ENCODE results near the gene CAV2.

CAV2 gene

DNA sequence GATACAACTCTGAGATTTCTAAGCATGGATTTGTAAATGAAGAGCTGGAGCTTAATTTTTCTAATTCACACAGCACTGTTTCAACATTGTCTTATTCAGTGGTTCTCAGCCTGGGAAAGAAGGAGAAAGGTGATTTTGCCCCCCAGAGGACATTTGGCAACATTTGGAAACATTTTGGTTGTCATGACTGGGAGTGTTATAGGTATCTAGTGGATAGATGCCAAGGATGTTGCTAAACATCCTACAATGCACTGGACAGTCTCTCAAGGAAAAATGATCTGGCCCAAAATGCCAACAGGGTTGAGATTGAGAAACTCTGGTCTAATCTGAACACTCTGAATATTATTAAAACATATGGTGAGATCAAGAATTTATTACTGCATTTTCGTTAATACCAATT is 3.8 kb upstream of the CAV2 start:
- no peak for DNase-seq (ENCODE audit: low spot score)

GRCh38 chr7:116496653-116497052 is 2.9 kb upstream of the CAV2 start:
- DNase-seq (ENCODE audit: low spot score): no peak

DNA sequence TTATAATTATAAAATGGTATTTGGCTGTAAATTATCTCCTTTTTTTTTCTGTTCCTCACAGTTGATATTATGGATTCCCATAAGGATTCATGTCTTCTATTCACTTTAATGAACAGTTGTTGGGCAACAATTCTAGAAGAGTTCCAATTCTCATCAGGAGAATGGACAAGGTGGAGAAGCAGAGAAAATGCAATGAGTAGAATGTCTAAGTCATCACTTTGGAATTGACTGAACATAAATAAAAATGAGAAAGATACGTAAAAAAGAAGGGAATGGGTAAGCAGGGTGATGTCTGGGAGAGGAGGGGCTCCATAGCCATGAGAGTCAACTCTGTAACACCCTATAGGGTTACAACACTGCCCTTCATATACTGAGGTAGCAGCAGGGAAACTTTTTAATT is 1.8 kb upstream of the CAV2 start:
- DNase-seq (ENCODE audit: low spot score): no peak

- peak; percentile 88 for DNase-seq (ENCODE audit: low spot score)
Measured at GRCh38 chr7:116500078-116500853, 728 bp downstream of the CAV2 start.

DNA sequence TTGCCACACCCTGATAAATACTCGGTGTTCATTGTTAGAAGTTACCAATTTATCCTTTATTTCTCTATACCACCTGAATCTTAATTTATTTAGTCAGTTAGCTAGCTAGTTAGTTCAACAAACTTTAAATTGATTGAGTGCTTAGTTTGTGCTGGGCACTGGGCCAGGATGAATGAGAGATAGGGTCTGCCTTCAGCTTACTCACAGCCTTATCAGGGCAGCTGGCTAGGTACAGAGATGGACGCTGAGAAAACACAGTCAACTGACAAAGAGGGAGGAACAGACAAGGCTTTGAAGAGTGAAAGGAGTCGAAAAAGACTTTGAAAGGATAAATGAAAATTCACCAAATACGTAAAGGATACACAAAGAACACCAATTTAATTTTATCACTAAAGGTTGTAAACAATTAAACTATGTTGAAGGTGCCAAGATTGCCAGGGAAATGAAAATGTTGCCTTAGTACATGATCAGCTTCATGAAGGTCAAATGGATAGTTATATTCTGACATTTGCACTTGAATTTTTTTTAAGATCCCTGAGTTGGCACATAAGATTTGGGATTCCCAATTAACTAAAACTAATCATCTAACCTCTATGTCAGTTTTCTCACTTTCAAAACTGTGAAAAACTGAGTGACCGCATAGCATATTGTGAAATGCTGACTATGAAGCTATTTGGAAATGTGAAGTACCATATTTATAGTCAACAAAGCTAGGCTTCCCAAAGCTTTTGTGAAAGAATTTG is 2.1 kb downstream of the CAV2 start:
- DNase-seq (ENCODE audit: low spot score): peak; percentile 42

DNA sequence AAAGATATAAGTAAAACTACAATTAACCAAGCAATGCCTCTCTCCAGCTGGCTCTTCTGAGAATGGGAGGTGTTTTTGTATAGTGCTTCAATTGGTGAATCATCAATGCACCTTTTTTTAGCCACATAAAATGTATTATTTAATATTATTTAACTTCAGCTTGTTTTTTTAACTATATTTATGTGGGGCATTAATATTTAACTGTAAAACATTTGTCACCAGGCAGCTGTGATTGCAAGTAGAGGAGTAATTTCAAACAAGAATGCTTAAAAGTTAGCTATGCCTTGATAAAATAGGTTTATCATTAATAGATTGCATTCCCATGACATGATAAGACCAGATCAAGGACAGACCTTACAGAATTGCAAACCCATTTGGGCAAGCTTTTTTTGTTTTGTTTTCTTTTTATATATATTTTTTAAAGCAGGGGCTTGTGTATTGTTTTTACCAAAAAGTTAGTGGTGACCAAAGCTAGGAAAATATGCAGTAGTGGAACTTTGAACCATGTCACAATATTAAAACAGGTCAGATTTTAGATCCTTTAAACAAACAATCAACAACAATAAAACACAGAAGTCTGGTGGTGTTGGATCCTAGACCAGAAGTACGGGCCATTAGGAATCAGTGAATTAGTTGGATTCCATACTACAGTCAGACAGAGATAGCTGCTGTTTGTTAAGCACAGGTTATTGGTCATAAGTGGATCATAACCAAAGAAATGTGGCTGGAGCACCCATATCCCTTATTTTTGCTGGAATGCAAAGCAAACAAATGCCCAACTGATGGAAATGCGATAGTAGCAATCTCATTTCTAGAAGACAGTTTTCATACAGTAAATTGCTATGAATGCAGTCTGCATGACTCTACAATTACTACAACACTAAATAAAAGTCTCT is 2.9 kb downstream of the CAV2 start:
- peak; percentile 89 for DNase-seq (ENCODE audit: low spot score)

DNA sequence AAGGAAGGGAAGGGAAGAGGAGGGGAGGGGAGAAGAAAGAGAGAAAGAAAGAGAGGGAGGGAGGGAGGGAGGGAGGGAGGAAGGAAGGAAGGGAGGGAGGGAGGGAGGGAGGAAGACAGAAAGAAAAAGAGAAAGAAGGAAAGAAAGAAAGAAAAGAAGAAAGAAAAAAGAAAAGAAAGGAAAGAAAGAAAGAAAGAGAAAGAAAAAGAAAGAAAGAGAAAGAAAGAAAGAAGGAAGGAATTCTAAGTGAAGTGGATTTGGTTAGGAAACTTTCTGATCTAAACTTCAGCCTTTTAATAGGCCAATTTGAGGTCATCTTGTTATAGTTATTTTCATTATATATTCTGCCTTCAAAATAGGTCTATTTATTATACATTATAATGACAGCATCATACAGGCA is 4.3 kb downstream of the CAV2 start:
- no peak for DNase-seq (ENCODE audit: low spot score)

DNA sequence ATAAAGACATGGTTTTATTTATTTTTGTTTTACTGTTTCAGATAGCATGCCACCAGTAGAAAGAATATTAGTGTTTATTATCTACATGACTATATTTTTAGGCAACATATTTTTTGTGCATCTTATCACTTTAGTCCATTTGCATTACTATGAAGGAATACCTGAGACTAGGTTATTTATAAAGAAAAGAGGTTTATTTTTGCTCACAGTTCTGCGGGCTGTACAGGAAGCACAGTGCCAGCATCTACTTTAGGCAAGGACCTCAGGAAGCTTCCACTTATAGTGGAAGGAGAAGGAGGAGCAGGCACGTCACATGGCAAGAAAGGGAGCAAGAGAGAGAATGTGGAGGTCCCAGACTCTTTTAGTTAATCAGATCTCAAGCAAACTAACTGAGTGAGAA is 5.7 kb downstream of the CAV2 start:
- no peak for DNase-seq (ENCODE audit: low spot score)

GRCh38 chr7:116505823-116506222 is 6.3 kb downstream of the CAV2 start:
- no peak for DNase-seq (ENCODE audit: low spot score)

GRCh38 chr7:116509982-116510579 is 10.5 kb downstream of the CAV2 start:
- DNase-seq (ENCODE audit: low spot score): no peak

DNA sequence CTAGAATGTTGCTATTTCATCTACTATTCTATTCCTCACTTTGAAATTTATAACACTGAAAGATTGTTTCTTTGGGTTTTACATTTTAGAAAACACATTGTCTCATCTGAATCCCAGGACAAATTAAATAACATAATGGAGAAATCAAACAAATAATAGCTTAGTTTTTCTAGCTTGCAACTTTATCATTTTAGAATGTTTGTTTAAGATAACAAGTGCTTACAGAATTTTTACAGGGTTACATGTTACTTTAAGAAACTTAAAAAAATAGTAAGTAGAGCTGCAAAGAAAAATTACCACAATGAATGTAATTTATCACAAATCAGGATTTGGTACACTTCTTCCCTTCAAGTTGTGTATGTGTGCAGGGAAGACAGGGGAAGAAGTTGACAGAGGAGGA is 11.3 kb downstream of the CAV2 start:
- DNase-seq (ENCODE audit: low spot score): no peak

DNA sequence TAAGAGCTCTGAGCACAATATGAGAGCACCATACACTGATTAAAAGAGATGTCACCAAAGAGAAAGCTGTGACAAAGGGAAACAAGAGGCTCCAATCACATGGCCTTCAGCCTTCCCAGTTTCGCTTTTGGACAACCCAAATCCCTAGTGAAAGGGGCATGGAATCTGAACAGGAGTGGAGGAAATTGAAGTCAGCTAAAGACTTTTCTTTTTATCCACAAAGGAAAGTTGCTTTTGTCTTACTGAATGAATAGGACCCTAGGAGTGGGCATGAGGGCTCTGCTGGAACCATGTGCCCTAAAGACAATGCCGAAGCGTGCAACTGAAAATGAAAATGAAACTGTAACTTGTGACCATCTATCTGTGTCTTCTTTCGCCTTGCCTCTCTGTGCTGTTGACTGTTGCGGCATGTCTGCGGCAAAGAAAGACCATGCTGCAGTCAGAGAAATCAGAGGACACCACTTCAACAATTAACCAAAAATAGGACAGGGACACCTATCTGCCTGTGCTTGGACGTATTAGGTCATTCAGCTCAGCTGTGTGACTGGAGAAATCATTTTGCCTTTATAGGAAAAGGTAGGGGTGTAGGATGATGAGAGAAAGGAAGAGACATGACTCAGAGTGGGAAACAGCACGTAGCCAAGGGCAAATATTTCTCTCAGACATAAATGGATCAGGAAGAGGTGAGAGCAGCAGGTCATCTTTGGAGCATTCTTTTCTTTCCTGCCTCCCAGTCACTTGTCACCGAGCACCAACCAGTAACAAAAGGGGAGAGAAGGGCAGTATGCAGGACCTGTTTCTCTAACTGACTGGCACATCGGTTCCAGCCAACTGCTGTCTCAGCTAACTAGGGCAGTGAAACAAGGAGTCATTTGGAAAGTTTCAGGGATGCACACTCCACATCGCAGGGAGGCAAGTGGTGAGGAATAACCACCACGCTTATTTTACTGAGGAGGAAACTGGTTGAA is 12.3 kb downstream of the CAV2 start:
- DNase-seq (ENCODE audit: low spot score): peak; percentile 91

DNA sequence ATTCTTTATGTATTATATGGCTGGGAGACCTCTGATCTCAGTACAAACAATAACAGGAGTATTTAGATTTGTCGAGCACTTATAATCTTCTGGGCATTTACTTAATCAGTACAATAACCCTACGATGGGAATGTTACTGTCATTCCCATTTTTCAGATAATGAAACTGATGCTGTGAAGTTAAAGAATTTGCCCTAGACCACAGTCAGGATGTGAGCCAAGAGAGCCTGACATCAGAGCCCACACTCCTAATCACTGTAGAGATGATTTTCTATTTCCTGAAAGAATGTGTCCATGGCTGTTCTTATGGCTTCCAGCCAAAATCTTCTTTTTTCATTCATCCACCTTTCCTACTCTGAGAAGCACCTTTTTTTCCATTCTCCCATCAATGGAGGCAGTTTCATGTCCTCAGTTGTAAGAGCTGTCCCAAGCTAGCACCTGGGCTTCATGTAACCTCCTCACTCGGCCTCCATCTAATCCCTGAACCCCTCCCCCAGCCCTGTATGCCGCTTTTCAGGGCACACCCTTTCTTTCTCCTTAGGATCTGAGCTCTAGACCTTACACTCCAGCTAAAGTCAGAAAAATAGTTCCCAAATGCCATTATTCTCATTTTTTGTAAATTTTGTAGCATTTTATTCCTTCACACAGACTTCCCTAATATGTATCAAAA is 13.1 kb downstream of the CAV2 start:
- peak; percentile 77 for DNase-seq (ENCODE audit: low spot score)

DNA sequence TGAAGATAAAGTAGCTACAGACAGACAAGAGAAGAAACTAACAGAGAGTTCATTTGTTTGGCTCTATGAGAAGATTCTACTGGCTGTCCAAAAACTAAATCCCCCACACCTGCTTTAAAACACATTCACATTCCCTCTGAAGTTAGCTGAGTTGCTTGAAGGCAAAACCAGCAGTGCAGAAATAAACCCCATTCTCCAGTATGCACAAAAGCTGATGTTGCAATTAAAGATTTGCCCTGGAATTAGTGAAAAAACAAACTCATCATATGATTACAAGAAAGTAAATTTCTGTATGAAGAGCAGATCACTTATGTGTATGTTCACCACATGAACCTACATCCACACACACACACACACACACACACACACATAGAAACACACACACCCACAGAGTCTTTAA is 16.0 kb downstream of the CAV2 start:
- DNase-seq (ENCODE audit: low spot score): no peak

GRCh38 chr7:116516324-116516723 is 16.8 kb downstream of the CAV2 start:
- no peak for DNase-seq (ENCODE audit: low spot score)

GRCh38 chr7:116517626-116518025 is 18.1 kb downstream of the CAV2 start:
- no peak for DNase-seq (ENCODE audit: low spot score)

DNA sequence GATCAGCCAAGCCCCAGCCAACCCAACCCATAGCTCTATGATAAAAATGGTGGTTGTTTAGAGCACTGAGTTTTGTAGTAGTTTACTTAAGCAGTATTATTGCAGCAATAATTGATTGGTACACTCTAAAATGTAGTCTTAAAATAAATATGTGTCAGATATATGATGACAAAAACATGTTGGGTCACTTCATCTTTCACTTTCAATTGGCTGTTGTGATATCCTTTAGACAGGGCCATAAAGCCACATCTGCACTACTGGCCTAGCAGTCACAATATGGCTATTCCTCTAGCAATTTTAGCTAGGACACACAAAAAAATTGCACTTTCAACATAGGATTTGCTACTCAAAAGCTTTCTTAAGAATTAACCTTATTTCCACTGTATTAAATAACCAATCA is 19.4 kb downstream of the CAV2 start:
- DNase-seq (ENCODE audit: low spot score): no peak

- DNase-seq (ENCODE audit: low spot score): no peak
Measured at GRCh38 chr7:116521046-116521664, 21.6 kb downstream of the CAV2 start.

DNA sequence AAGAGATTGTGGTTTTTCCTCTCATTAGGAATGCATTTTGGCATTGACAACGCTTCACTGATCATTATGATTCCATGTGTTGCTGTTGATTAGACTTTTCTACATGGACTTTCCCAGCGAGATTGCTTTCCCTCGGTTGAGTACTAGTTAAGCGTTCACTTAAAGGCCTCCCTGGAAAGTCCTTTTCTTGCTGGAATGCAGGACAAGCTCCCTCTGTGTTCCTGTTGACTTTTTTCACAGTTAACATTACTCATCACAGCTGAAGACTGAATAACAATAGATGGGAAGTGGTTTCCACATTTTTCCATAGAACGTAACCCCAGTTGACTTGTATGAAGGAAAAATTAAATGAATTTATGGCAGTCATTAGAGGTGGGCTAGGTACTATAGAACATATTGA is 22.7 kb downstream of the CAV2 start:
- DNase-seq (ENCODE audit: low spot score): peak; percentile 96

DNA sequence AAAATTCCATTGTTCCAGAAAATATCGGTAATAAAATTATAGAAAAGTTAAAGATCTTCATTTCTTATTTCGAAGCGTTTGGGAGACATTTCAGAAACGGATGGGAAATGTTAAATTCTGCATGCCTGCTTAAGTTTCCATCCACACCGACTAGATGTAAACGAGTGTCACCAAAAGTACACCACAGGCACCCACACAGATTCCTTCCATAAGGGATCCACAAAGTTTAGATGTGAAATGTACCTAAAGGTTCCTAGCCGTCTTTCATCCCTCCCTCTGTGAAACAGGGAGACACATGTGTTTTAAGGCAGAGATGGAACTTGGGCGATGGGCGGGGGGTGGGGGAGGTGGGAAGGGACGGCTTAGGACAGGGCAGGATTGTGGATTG is 24.7 kb downstream of the CAV2 start:
- no peak for DNase-seq (ENCODE audit: low spot score)

Data from kidney tubule cell (primary cell).